PFSK-1 (cell line): ENCODE measurements around the gene FUT6.

Experiments
- FOXP2 ChIP-seq: optimal IDR thresholded peaks from 2 replicates; pipeline ENCODE3; 2011; ENCODE audit warnings: borderline replicate concordance, control low read depth, inconsistent platforms; ENCODE audit not compliant: insufficient read depth; ENCODE audit errors: extremely low read length, extremely low read depth
- POLR2AphosphoS5 ChIP-seq: IDR thresholded peaks from 2 replicates; pipeline ENCODE4 v1.6.1; 2012; ENCODE audit warnings: low read depth, mild to moderate bottlenecking, control low read depth, low read length, moderate library complexity
- REST ChIP-seq, 2 experiments: IDR thresholded peaks; 2 replicates each; pipeline versions ENCODE4 v1.6.1 to v1.8.0; 2011 to 2012; ENCODE audit warnings: low read depth in 2 of 2, low read length in 2 of 2, control low read depth in 1 of 2, inconsistent platforms in 1 of 2, mild to moderate bottlenecking in 1 of 2, moderate library complexity in 1 of 2; ENCODE audit not compliant: insufficient read depth in 1 of 2
- SIN3A ChIP-seq: IDR thresholded peaks from 2 replicates; pipeline ENCODE4 v1.6.1; 2012; ENCODE audit warnings: mild to moderate bottlenecking, low read length, moderate library complexity, borderline replicate concordance; ENCODE audit not compliant: insufficient read depth
- TAF1 ChIP-seq: IDR thresholded peaks from 2 replicates; pipeline ENCODE4 v1.6.1; 2012; ENCODE audit warnings: low read length, control low read depth, borderline replicate concordance; ENCODE audit not compliant: insufficient read depth

GRCh38 chr19:5880604-5881078, 41.1 kb upstream of the FUT6 start:
- TF ChIP-seq SIN3A (no peak), TAF1 (no peak), REST (IDR thresholded peaks at IDR 0.05; ENCODE audit: insufficient read depth in 1 of 2, low read depth in 2 of 2, low read length in 2 of 2) (no peak), POLR2AphosphoS5 (no peak), FOXP2 (peak; percentile 39)
